HFFc6 (cell line): ENCODE measurements around the gene MECR. TPM values are rescaled to one million over a fixed set of nuclear protein-coding genes. Genes with fewer than 3 reads are reported as not detected.

Experiments
- DNase-seq: peaks from one replicate; pipeline ENCODE4 v3.0.0-alpha.2; 2018
- H3K27ac Mint-ChIP-seq: 2 replicates; pipeline ENCODE4 v1.8.0; 2020; ENCODE audit warnings: mild to moderate bottlenecking, mixed read lengths
- H3K27me3 Mint-ChIP-seq: 2 replicates; pipeline ENCODE4 v1.8.0; 2021; ENCODE audit warnings: mild to moderate bottlenecking, moderate library complexity, mixed read lengths; ENCODE audit not compliant: insufficient read depth
- H3K36me3 Mint-ChIP-seq: 2 replicates; pipeline ENCODE4 v1.8.0; 2021; ENCODE audit warnings: low read depth, mixed read lengths
- H3K4me1 Mint-ChIP-seq: 2 replicates; pipeline ENCODE4 v1.8.0; 2020; ENCODE audit warnings: low read depth, mixed read lengths
- H3K4me3 Mint-ChIP-seq: 2 replicates; pipeline ENCODE4 v1.8.0; 2020; ENCODE audit warnings: mild to moderate bottlenecking, moderate library complexity, mixed read lengths
- H3K9me3 Mint-ChIP-seq: 2 replicates; pipeline ENCODE4 v1.8.0; 2020; ENCODE audit warnings: mild to moderate bottlenecking, mixed read lengths
- CTCF ChIP-seq: fragments of 200-600 bp; sonication (generic); IDR thresholded peaks from 2 replicates; pipeline ENCODE4 v1.5.0; 2021; ENCODE audit warnings: antibody characterized with exemption, mild to moderate bottlenecking
- total RNA-seq, 6 experiments: library from RNA; stranded (reverse); fragmentation: NEBNext Ultra II Directional; extraction: Animal tissue kit (Norgen Biotek cat#: 25700); gene quantifications; 2 replicates in 1 of 6; 3 replicates in 5 of 6; pipeline ENCODE4 v1.2.3, GENCODE V29; 2021

Gene MECR
- total RNA-seq, 6 experiments from 2014 or later = 20.5 to 27.1 (median 21.9) TPM

GRCh38 chr1:29253180-29253579 lies 22.4 kb upstream of the MECR start:
- no peaks in the 10 kb centered on the region for H3K9me3 Mint-ChIP-seq
- H3K27me3 Mint-ChIP-seq = peaks cover 3% of the 10 kb centered on the region
- no peaks in the 10 kb centered on the region for H3K36me3 Mint-ChIP-seq
- 0 out of 2 replicates have a peak, but pooled peaks have one; percentile 10 for TF ChIP-seq CTCF
- H3K27ac Mint-ChIP-seq = no peak overlapping the region
- no peak overlapping the region for H3K4me3 Mint-ChIP-seq
- peaks cover 14% of the 10 kb centered on the region; the same call in 1 of the 2 replicates for H3K4me1 Mint-ChIP-seq
- no peak for DNase-seq

- H3K4me1 Mint-ChIP-seq = peaks cover 14% of the 10 kb centered on the region; the same call in 1 of the 2 replicates
- no peak overlapping the region for H3K4me3 Mint-ChIP-seq
- no peaks in the 10 kb centered on the region for H3K9me3 Mint-ChIP-seq
- no peak for TF ChIP-seq CTCF
- peaks cover 3% of the 10 kb centered on the region for H3K27me3 Mint-ChIP-seq
- H3K36me3 Mint-ChIP-seq = no peaks in the 10 kb centered on the region
- H3K27ac Mint-ChIP-seq = no peak overlapping the region
- DNase-seq = no peak
These were observed 20.7 kb upstream of the MECR start for GRCh38 chr1:29251164-29252124.

- Mint-ChIP-seq H3K27ac (peak overlapping the region; percentile 55; the same call in 1 of the 2 replicates), H3K4me1 (peaks cover 14% of the 10 kb centered on the region; the same call in 1 of the 2 replicates), H3K36me3 (no peaks in the 10 kb centered on the region), H3K27me3 (peaks cover 3% of the 10 kb centered on the region), H3K9me3 (no peaks in the 10 kb centered on the region), H3K4me3 (no peak overlapping the region)
- no peak for TF ChIP-seq CTCF
- no peak for DNase-seq
These were observed 19.3 kb upstream of the MECR start for GRCh38 chr1:29249951-29250581.

GRCh38 chr1:29249170-29249691 lies 18.5 kb upstream of the MECR start:
- no peak for DNase-seq
- Mint-ChIP-seq H3K27me3 (peaks cover 3% of the 10 kb centered on the region), H3K27ac (no peak overlapping the region), H3K4me1 (peaks cover 14% of the 10 kb centered on the region; the same call in 1 of the 2 replicates), H3K4me3 (no peak overlapping the region), H3K36me3 (no peaks in the 10 kb centered on the region), H3K9me3 (no peaks in the 10 kb centered on the region)
- no peak for TF ChIP-seq CTCF

- no peaks in the 10 kb centered on the region for H3K9me3 Mint-ChIP-seq
- peaks cover 14% of the 10 kb centered on the region; the same call in 1 of the 2 replicates for H3K4me1 Mint-ChIP-seq
- no peak for DNase-seq
- no peaks in the 10 kb centered on the region for H3K36me3 Mint-ChIP-seq
- H3K4me3 Mint-ChIP-seq = no peak overlapping the region
- no peak for TF ChIP-seq CTCF
- peaks cover 3% of the 10 kb centered on the region for H3K27me3 Mint-ChIP-seq
- H3K27ac Mint-ChIP-seq = no peak overlapping the region
These were observed 17.7 kb upstream of the MECR start for GRCh38 chr1:29248409-29248808.
